Measurements from ENCODE around the gene ABRACL. TPM values are rescaled to one million over a fixed set of nuclear protein-coding genes. Genes with fewer than 3 reads are reported as not detected.
"Not testable (repeated sequence)": the region's sequence is repeated elsewhere in the genome, so short reads cannot be mapped to it uniquely, and the experiment has no call there.

The ABRACL gene
- total RNA-seq, 1 experiment from 2014 or later, result 75.7 TPM

GRCh38 chr6:139044250-139044649, 15.7 kb downstream of the ABRACL start:
- no peak for DNase-seq (ENCODE audit: low read depth, low spot score)
- in situ Hi-C loops (cut with HindIII; ENCODE audit: low pct_unique_long_range_greater_than_20kb, low sequenced_read_pairs), result no loop called here

GRCh38 chr6:139047677-139048076, 19.1 kb downstream of the ABRACL start:
- in situ Hi-C loops (cut with HindIII; ENCODE audit: low pct_unique_long_range_greater_than_20kb, low sequenced_read_pairs), result no loop called here
- no peak for DNase-seq (ENCODE audit: low read depth, low spot score)

- peak; percentile 28 for DNase-seq (ENCODE audit: low read depth, low spot score)
- in situ Hi-C loops (cut with HindIII; ENCODE audit: low pct_unique_long_range_greater_than_20kb, low sequenced_read_pairs), result not testable (repeated sequence)
Measured at GRCh38 chr6:139048912-139049311, 20.4 kb downstream of the ABRACL start.

GRCh38 chr6:139050131-139050769, 21.7 kb downstream of the ABRACL start:
- DNase-seq (ENCODE audit: low read depth, low spot score); in situ Hi-C loops (cut with HindIII; ENCODE audit: low pct_unique_long_range_greater_than_20kb, low sequenced_read_pairs): not testable (repeated sequence)

GRCh38 chr6:139050770-139051313, 22.3 kb downstream of the ABRACL start:
- in situ Hi-C loops (cut with HindIII; ENCODE audit: low pct_unique_long_range_greater_than_20kb, low sequenced_read_pairs), result no loop called here
- DNase-seq (ENCODE audit: low read depth, low spot score), result no peak

- in situ Hi-C loops (cut with HindIII; ENCODE audit: low pct_unique_long_range_greater_than_20kb, low sequenced_read_pairs), result no loop called here
- peak; percentile 44 for DNase-seq (ENCODE audit: low read depth, low spot score)
Measured at GRCh38 chr6:139051396-139052060, 23.0 kb downstream of the ABRACL start.

- no peak for DNase-seq (ENCODE audit: low read depth, low spot score)
- in situ Hi-C loops (cut with HindIII; ENCODE audit: low pct_unique_long_range_greater_than_20kb, low sequenced_read_pairs), result no loop called here
Measured at GRCh38 chr6:139053382-139053781, 24.8 kb downstream of the ABRACL start.

GRCh38 chr6:139054001-139054400, 25.5 kb downstream of the ABRACL start:
- DNase-seq (ENCODE audit: low read depth, low spot score), result no peak
- in situ Hi-C loops (cut with HindIII; ENCODE audit: low pct_unique_long_range_greater_than_20kb, low sequenced_read_pairs), result no loop called here

GRCh38 chr6:139055709-139056108, 27.2 kb downstream of the ABRACL start:
- peak; percentile 28 for DNase-seq (ENCODE audit: low read depth, low spot score)
- in situ Hi-C loops (cut with HindIII; ENCODE audit: low pct_unique_long_range_greater_than_20kb, low sequenced_read_pairs), result no loop called here

GRCh38 chr6:139058029-139058428, 29.5 kb downstream of the ABRACL start:
- no peak for DNase-seq (ENCODE audit: low read depth, low spot score)
- in situ Hi-C loops (cut with HindIII; ENCODE audit: low pct_unique_long_range_greater_than_20kb, low sequenced_read_pairs), result no loop called here

GRCh38 chr6:139060332-139060731, 31.8 kb downstream of the ABRACL start:
- no peak for DNase-seq (ENCODE audit: low read depth, low spot score)
- in situ Hi-C loops (cut with HindIII; ENCODE audit: low pct_unique_long_range_greater_than_20kb, low sequenced_read_pairs), result no loop called here

- no peak for DNase-seq (ENCODE audit: low read depth, low spot score)
- in situ Hi-C loops (cut with HindIII; ENCODE audit: low pct_unique_long_range_greater_than_20kb, low sequenced_read_pairs), result no loop called here
Measured at GRCh38 chr6:139062932-139063646, 34.5 kb downstream of the ABRACL start.

- no peak for DNase-seq (ENCODE audit: low read depth, low spot score)
- in situ Hi-C loops (cut with HindIII; ENCODE audit: low pct_unique_long_range_greater_than_20kb, low sequenced_read_pairs), result no loop called here
Measured at GRCh38 chr6:139064981-139065665, 36.6 kb downstream of the ABRACL start.

- in situ Hi-C loops (cut with HindIII; ENCODE audit: low pct_unique_long_range_greater_than_20kb, low sequenced_read_pairs), result no loop called here
- peak; percentile 9 for DNase-seq (ENCODE audit: low read depth, low spot score)
Measured at GRCh38 chr6:139066080-139066479, 37.5 kb downstream of the ABRACL start.

GRCh38 chr6:139068846-139069245, 40.3 kb downstream of the ABRACL start:
- DNase-seq (ENCODE audit: low read depth, low spot score), result no peak
- in situ Hi-C loops (cut with HindIII; ENCODE audit: low pct_unique_long_range_greater_than_20kb, low sequenced_read_pairs), result no loop called here

- DNase-seq (ENCODE audit: low read depth, low spot score), result no peak
- in situ Hi-C loops (cut with HindIII; ENCODE audit: low pct_unique_long_range_greater_than_20kb, low sequenced_read_pairs), result no loop called here
Measured at GRCh38 chr6:139073118-139073517, 44.6 kb downstream of the ABRACL start.

- in situ Hi-C loops (cut with HindIII; ENCODE audit: low pct_unique_long_range_greater_than_20kb, low sequenced_read_pairs), result no loop called here
Measured at GRCh38 chr6:139079018-139079417, 50.5 kb downstream of the ABRACL start.

More at GRCh38 chr6:139079018-139079417, 50.5 kb downstream of the ABRACL start:
- no peak for DNase-seq (ENCODE audit: low read depth, low spot score)
